Smooth muscle cell of trachea (primary cell): Measurements from ENCODE around the gene FBXW7. TPM values are rescaled to one million over a fixed set of nuclear protein-coding genes. Genes with fewer than 3 reads are reported as not detected.

Experiments
- total RNA-seq: library from RNA; depleted of rRNA; stranded (reverse); fragments of >200 nt; gene quantifications from 2 replicates; pipeline ENCODE4 v1.2.1, GENCODE V29; 2014

The FBXW7 gene
- total RNA-seq = 59.5 and 67.2 TPM in 2 replicates

GRCh38 chr4:152535903-152536544 lies at the start of gene FBXW7:
Gene FBXW7, minus strand, starts transcription at chr4:152536092. Its CDS starts 124,289 bp downstream, at chr4:152411803.

Other genes with a start within 250 kb of the FBXW7 start
- 0.83 and 2.8 TPM in 2 replicates for gene TMEM154, start 143.9 kb upstream of the FBXW7 start, total RNA-seq
- 0.17 and 0.29 TPM in 2 replicates for gene TIGD4, start 243.6 kb upstream of the FBXW7 start, total RNA-seq
- 43.8 and 61.2 TPM in 2 replicates for gene ARFIP1, start 243.9 kb upstream of the FBXW7 start, total RNA-seq